ENCODE measurements around the gene ATXN2L. TPM values are rescaled to one million over a fixed set of nuclear protein-coding genes. Genes with fewer than 3 reads are reported as not detected.

ATXN2L gene
- total and polyA plus RNA-seq, 10 of the 15 experiments (the other 5 are each of a cell fraction or from before 2014, with no cell fraction given), result 3.5 to 210 (median 61.1) TPM

DNA sequence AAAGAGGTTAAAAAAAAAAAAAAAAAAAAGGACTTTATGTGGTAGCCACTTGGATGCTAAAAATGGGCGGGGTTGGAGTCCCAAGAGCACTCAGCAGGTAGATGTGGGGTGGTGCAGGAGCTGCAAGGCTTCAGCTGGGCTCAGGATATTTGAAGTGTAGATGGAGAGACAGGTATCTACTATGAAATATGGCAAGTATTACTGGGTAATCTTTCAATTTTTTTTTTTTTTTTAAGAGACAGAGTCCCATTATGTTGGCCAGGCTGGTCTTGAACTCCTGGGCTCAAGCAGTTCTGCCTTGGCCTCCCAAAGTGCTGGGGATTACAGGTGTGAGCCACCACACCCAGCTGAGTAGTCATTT, 15.7 kb downstream of the ATXN2L start:
- in situ Hi-C loops (cut with MboI) (no loop called here), intact Hi-C loops (cut with micrococcal nuclease; ENCODE audit: unreplicated experiment) (no loop called here)
- 100% methylated on average over 1 of the region's 1 CpG for WGBS (ENCODE audit: insufficient coverage, insufficient replicate concordance, low lambda C conversion rate, missing lambda C conversion rate)
- Histone ChIP-seq H3K9me3 (replicated peaks; ENCODE audit: control insufficient read depth, insufficient read depth, low read length) (no peaks in the 10 kb centered on the region), H3K9ac (ENCODE audit: control insufficient read depth, insufficient read depth, low read length) (no peak overlapping the region), H3K36me3 (ENCODE audit: control insufficient read depth in 2 of 2, insufficient read depth in 2 of 2, low read length in 1 of 2) (peaks cover 35 to 37% of the 10 kb centered on the region in 2 experiments), H3K4me2 (ENCODE audit: control insufficient read depth, insufficient read depth) (no peak overlapping the region), H3K27me3 (replicated peaks in 1 of 2; ENCODE audit: control insufficient read depth in 2 of 2, insufficient read depth in 2 of 2, low read length in 1 of 2) (no peaks in the 10 kb centered on the region), H3K4me1 (ENCODE audit: control insufficient read depth, insufficient read depth, low read length) (no peaks in the 10 kb centered on the region), H3K4me3 (no peak overlapping the region), H3K27ac (ENCODE audit: control insufficient read depth, insufficient read depth) (no peak overlapping the region), H3K79me2 (ENCODE audit: control insufficient read depth, insufficient read depth, low read length) (no peaks in the 10 kb centered on the region), H4K20me1 (ENCODE audit: control insufficient read depth, insufficient read depth) (no peaks in the 10 kb centered on the region), H2AFZ (ENCODE audit: control insufficient read depth, low read depth, low read length) (no peak overlapping the region)
- DNase-seq (ENCODE audit: low read depth, low spot score) (no peak), ATAC-seq (no peak), FAIRE-seq (no peak)
- TF ChIP-seq ZNF384 (IDR thresholded peaks at IDR 0.05; ENCODE audit: borderline replicate concordance, low read depth, low read length) (no peak), GABPA (IDR thresholded peaks at IDR 0.05; ENCODE audit: low read depth) (no peak), POLR2A (IDR thresholded peaks at IDR 0.05; ENCODE audit: low read depth, low read length) (no peak), ZBED1 (IDR thresholded peaks at IDR 0.05; ENCODE audit: borderline replicate concordance) (no peak), SMAD5 (IDR thresholded peaks at IDR 0.05; ENCODE audit: low read depth) (no peak), MTA3 (IDR thresholded peaks at IDR 0.05; ENCODE audit: borderline replicate concordance, low read length) (no peak), ZNF207 (IDR thresholded peaks at IDR 0.05; ENCODE audit: borderline replicate concordance) (no peak), BRCA1 (IDR thresholded peaks at IDR 0.05; ENCODE audit: low read depth, low read length) (no peak), NFYB (IDR thresholded peaks at IDR 0.05; ENCODE audit: insufficient read depth, low read depth, low read length) (no peak), IRF4 (IDR thresholded peaks at IDR 0.05; ENCODE audit: low read depth, low read length) (no peak), FOXM1 (IDR thresholded peaks at IDR 0.05; ENCODE audit: low read depth, low read length) (no peak), SMAD1 (IDR thresholded peaks at IDR 0.05; ENCODE audit: low read depth, partially characterized antibody) (no peak), MYC (IDR thresholded peaks at IDR 0.05; ENCODE audit: insufficient read depth, insufficient read length, insufficient replicate concordance, low read length, severe bottlenecking) (no peak), TCF7 (IDR thresholded peaks at IDR 0.05; ENCODE audit: borderline replicate concordance) (no peak), YBX1 (IDR thresholded peaks at IDR 0.05) (no peak)
- TF ChIP-seq, protein P1, sequence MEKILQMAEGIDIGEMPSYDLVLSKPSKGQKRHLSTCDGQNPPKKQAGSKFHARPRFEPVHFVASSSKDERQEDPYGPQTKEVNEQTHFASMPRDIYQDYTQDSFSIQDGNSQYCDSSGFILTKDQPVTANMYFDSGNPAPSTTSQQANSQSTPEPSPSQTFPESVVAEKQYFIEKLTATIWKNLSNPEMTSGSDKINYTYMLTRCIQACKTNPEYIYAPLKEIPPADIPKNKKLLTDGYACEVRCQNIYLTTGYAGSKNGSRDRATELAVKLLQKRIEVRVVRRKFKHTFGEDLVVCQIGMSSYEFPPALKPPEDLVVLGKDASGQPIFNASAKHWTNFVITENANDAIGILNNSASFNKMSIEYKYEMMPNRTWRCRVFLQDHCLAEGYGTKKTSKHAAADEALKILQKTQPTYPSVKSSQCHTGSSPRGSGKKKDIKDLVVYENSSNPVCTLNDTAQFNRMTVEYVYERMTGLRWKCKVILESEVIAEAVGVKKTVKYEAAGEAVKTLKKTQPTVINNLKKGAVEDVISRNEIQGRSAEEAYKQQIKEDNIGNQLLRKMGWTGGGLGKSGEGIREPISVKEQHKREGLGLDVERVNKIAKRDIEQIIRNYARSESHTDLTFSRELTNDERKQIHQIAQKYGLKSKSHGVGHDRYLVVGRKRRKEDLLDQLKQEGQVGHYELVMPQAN (conservative IDR thresholded peaks at IDR 0.05), result no peak
- TF ChIP-seq, protein P2, sequence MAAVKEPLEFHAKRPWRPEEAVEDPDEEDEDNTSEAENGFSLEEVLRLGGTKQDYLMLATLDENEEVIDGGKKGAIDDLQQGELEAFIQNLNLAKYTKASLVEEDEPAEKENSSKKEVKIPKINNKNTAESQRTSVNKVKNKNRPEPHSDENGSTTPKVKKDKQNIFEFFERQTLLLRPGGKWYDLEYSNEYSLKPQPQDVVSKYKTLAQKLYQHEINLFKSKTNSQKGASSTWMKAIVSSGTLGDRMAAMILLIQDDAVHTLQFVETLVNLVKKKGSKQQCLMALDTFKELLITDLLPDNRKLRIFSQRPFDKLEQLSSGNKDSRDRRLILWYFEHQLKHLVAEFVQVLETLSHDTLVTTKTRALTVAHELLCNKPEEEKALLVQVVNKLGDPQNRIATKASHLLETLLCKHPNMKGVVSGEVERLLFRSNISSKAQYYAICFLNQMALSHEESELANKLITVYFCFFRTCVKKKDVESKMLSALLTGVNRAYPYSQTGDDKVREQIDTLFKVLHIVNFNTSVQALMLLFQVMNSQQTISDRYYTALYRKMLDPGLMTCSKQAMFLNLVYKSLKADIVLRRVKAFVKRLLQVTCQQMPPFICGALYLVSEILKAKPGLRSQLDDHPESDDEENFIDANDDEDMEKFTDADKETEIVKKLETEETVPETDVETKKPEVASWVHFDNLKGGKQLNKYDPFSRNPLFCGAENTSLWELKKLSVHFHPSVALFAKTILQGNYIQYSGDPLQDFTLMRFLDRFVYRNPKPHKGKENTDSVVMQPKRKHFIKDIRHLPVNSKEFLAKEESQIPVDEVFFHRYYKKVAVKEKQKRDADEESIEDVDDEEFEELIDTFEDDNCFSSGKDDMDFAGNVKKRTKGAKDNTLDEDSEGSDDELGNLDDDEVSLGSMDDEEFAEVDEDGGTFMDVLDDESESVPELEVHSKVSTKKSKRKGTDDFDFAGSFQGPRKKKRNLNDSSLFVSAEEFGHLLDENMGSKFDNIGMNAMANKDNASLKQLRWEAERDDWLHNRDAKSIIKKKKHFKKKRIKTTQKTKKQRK (IDR thresholded peaks at IDR 0.05; ENCODE audit: low read depth, low read length), result no peak
- POLR2A ChIA-PET, result no interaction called here
- SMC1A ChIA-PET (ENCODE audit: uncharacterized antibody, unreplicated experiment), result interaction anchor here (1.0 kb wide), 1 partner anchor 106 kb away, joined by 3 read pairs; no protein-coding TSS in a partner anchor
- RAD21 ChIA-PET (ENCODE audit: unreplicated experiment), result interaction anchor here (0.7 kb wide), 1 partner anchor 107 kb away, joined by 3 read pairs; no protein-coding TSS in a partner anchor
- CTCF ChIA-PET, result interaction anchor here (0.9 to 2.3 kb wide), 3 partner anchors 9 to 107 kb away, joined by 3 to 8 read pairs (median 4); no protein-coding TSS in a partner anchor
- no TSS peak for BruUV-seq (replicated peaks)

Measured in GM12878 (cell line).